ENCODE data around the gene ABCC6. TPM values are rescaled to one million over a fixed set of nuclear protein-coding genes. Genes with fewer than 3 reads are reported as not detected.

Gene ABCC6
- total and polyA plus RNA-seq, 4 donors = 50.6 to 162 (median 95.9) TPM

- TF ChIP-seq, protein P1, sequence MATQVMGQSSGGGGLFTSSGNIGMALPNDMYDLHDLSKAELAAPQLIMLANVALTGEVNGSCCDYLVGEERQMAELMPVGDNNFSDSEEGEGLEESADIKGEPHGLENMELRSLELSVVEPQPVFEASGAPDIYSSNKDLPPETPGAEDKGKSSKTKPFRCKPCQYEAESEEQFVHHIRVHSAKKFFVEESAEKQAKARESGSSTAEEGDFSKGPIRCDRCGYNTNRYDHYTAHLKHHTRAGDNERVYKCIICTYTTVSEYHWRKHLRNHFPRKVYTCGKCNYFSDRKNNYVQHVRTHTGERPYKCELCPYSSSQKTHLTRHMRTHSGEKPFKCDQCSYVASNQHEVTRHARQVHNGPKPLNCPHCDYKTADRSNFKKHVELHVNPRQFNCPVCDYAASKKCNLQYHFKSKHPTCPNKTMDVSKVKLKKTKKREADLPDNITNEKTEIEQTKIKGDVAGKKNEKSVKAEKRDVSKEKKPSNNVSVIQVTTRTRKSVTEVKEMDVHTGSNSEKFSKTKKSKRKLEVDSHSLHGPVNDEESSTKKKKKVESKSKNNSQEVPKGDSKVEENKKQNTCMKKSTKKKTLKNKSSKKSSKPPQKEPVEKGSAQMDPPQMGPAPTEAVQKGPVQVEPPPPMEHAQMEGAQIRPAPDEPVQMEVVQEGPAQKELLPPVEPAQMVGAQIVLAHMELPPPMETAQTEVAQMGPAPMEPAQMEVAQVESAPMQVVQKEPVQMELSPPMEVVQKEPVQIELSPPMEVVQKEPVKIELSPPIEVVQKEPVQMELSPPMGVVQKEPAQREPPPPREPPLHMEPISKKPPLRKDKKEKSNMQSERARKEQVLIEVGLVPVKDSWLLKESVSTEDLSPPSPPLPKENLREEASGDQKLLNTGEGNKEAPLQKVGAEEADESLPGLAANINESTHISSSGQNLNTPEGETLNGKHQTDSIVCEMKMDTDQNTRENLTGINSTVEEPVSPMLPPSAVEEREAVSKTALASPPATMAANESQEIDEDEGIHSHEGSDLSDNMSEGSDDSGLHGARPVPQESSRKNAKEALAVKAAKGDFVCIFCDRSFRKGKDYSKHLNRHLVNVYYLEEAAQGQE (IDR thresholded peaks at IDR 0.05) = no peak
- TF ChIP-seq HNF4G (IDR thresholded peaks at IDR 0.05) = no peak
Measured at GRCh38 chr16:16158741-16159374, 64.4 kb downstream of the ABCC6 start (continued).

GRCh38 chr16:16158082-16158658, 65.1 kb downstream of the ABCC6 start:
- Histone ChIP-seq H3K27ac (ENCODE audit: low read depth in 1 of 2, low read length in 2 of 2) (no peak overlapping the region), H3K4me1 (ENCODE audit: control insufficient read depth in 4 of 4, insufficient read depth in 4 of 4, low read length in 3 of 4) (no peaks in the 10 kb centered on the region), H3K9ac (ENCODE audit: low read depth in 1 of 2, low read length in 2 of 2) (no peak overlapping the region), H3K4me3 (ENCODE audit: low read depth in 1 of 3, low read length in 3 of 3) (no peak overlapping the region), H3K9me3 (ENCODE audit: control insufficient read depth in 4 of 4, low read length in 3 of 4) (no peaks in the 10 kb centered on the region), H3K36me3 (ENCODE audit: control insufficient read depth in 4 of 4, insufficient read depth in 3 of 4, low read depth in 1 of 4, low read length in 3 of 4) (peaks cover 13 to 85% (median 66%) of the 10 kb centered on the region in 4 donors), H3K27me3 (ENCODE audit: control insufficient read depth in 4 of 4, insufficient read depth in 4 of 4, low read length in 3 of 4) (no peaks in the 10 kb centered on the region)
- 96% methylated on average over 4 of the region's 4 CpGs for WGBS
- TF ChIP-seq RXRA (IDR thresholded peaks at IDR 0.05) = no peak
- no peak for TF ChIP-seq FOXA1 (IDR thresholded peaks at IDR 0.05)
- TF ChIP-seq ATF3 (IDR thresholded peaks at IDR 0.05) = no peak
- TF ChIP-seq NR2F2 (IDR thresholded peaks at IDR 0.05) = no peak
- no peak for TF ChIP-seq TAF1 (conservative IDR thresholded peaks at IDR 0.05)
- TF ChIP-seq, protein P2, sequence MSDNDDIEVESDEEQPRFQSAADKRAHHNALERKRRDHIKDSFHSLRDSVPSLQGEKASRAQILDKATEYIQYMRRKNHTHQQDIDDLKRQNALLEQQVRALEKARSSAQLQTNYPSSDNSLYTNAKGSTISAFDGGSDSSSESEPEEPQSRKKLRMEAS (IDR thresholded peaks at IDR 0.05) = no peak
- TF ChIP-seq SP1 (IDR thresholded peaks at IDR 0.05) = no peak
- TF ChIP-seq HNF4G (IDR thresholded peaks at IDR 0.05) = no peak
- TF ChIP-seq GABPA (IDR thresholded peaks at IDR 0.05 in 1 of 2, conservative IDR thresholded peaks at IDR 0.05 in 1 of 2) = no peak
- no peak for TF ChIP-seq RAD21 (IDR thresholded peaks at IDR 0.05)
- no peak for TF ChIP-seq ZBTB33 (IDR thresholded peaks at IDR 0.05)
- TF ChIP-seq EGR1 (IDR thresholded peaks at IDR 0.05; ENCODE audit: low read depth in 2 of 2) = no peak
- TF ChIP-seq YY1 (IDR thresholded peaks at IDR 0.05) = no peak
- no peak for TF ChIP-seq JUND (IDR thresholded peaks at IDR 0.05)
- TF ChIP-seq CTCF (IDR thresholded peaks at IDR 0.05; ENCODE audit: low read depth, low read length, missing input control) = no peak
- no peak for TF ChIP-seq HNF4A (conservative IDR thresholded peaks at IDR 0.05)
- TF ChIP-seq, protein P1 (IDR thresholded peaks at IDR 0.05) = no peak
- no peak for TF ChIP-seq FOXA2 (IDR thresholded peaks at IDR 0.05)
- no peak for DNase-seq (ENCODE audit: low spot score)
